NCI-H187 (cell line): ENCODE measurements around the gene RENBP.
"Not testable (repeated sequence)": the region's sequence is repeated elsewhere in the genome, so short reads cannot be mapped to it uniquely, and the experiment has no call there.

Source experiments
- DNase-seq, 2 experiments: peaks; one replicate each; lab custom pipeline; 2025; lab: John Stamatoyannopoulos, UW

Gene RENBP

DNA sequence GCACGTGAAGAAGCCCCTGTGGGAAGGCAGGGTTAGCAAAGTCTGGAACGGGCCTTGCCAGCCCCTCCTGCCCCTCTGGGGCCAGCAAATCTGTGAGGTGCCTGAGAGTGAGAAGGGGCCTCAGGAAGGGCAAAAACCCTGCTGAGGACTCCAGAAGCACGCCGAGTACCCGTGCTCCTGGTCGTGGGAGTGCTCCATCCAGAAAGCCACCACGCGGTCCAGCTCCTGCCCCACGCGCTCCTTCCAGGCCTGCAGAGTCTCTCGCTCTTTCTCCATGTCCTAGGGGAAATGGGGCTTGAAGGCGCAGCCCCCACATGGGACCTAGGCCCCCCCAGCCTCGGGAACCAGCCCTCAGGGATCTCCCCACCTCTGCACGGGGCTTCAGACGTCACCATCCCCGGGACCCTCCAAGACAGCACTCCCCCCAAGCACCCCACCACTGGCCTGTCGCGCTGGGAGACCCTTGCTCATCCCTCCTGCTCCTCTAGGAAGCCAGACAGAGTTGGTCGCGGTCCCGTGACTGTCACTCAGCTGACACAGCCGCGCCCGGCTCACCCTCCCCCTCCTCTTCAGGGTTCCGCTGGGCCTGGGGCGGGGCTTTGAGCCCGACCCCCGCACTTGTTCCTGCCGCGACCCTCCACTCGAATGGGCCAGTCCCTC is at the start of gene RENBP:
Gene RENBP (minus strand): TSS at position 504 of the 660 bp plus-strand sequence. CDS start 33 bp downstream, at position 471.
- DNase-seq, result peak in 1 of 2 experiments; percentile 20

DNA sequence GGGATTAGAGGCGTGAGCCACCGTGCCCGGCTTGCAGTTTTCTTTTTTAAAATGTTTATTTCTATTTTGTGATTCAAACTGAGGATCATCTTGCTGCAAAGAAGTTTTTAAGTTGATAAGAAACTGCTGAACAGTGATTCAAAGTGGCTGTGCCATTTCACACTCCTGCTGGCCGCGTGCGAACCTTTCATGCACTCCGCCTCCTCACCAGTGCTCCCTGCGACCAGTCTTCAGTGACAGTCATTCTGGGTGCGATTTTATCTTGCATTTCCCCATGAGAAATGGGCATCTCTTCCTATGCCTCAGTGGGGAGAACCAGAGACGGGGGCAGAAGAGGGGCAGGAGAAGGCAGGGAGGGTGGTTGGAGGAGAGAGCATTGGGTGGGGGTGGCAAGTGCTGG is 49.5 kb upstream of the RENBP start:
- DNase-seq, result no peak

GRCh38 chrX:153993079-153993478 is 48.6 kb upstream of the RENBP start:
- no peak for DNase-seq

GRCh38 chrX:153992180-153992579 is 47.7 kb upstream of the RENBP start:
- DNase-seq, result no peak

DNA sequence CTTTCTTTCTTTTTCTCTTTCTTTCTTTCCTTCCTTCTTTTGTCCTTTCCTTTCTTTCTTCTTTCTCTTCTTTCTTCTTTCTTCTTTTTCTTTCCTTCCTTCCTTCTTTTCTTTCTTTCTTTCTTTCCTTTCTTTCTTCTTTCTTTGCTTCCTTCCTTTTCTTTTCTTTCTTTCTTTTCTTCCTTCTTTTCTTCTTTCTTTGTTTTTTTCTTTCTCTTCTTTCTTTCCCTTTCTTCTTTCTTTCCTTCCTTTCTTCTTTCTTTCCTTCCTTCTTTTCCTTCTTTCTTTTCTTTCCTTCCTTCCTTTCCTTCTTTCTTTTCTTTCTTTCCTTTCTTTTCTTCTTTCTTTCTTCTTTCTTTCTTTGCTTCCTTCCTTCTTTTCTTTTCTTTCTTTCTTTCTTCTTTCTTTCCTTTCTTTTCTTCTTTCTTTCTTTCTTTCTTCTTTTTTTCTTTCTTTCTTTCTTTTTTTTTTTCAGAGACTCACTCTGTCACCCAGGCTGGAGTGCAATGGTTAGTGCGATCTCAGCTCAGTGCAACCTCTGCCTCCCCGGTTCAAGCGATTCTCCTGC is 46.7 kb upstream of the RENBP start:
- no peak for DNase-seq

- no peak for DNase-seq
Measured at GRCh38 chrX:153989973-153990655, 45.7 kb upstream of the RENBP start.

DNA sequence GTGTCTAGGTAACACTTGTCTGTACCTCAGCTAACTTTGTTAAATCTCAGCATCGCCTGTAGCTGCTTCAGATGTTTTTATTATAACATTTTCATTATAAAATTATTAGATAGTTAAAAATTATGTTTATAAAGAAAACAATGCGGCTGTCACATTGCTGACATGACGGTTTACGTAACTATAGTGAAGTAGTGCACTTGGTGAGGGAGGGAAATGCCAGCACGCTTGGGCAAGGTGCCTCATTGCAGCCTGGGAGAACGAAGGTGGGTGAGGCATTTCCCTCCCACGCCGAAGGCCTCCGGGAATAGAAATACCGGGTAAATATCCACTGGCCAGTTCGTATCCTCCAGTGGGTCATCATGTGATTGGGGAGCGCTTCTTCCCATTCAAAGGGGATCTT is 44.0 kb upstream of the RENBP start:
- DNase-seq, result no peak

DNA sequence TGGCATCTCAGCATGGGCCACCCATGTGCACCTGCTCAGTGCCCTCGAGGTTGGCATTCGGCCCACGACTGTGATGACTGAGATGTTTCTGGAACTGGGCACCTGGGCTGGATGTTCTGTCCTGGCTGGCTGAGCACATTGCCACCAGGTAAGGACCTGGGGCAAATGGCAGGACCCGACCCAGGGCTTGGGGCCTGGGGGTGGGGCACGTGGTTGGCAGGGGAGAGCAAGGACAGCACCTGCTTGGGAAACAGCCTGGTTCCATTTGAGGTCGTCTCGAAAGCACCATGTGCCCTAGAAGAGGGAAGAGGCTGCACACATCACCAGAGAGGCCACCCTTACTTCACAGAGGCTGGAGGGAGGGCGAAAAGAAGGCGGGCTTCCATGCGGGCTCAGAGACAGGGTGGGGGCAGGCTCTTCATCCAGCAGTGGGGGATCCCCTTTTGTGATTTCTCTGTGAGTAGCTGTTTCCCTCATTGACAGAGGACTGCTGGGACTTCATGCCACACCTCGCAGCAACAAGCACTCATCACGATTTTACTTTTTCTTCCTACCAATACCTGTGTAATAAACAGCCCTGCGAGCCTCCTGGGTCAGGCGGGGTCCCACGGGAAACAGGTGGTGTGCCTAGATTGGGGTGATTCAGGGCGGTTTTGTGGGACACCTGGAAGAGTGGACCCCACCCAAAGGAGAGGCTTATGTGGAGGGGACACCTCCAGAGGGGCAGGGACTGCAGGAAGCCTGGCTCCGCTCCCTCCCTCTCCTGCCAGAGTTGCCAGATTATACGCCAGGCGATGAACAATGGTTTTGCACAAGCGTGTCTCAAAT is 40.1 kb upstream of the RENBP start:
- DNase-seq, result no peak

GRCh38 chrX:153983321-153983801 is 38.9 kb upstream of the RENBP start:
- DNase-seq, result no peak

GRCh38 chrX:153981771-153982533 is 37.5 kb upstream of the RENBP start:
- no peak for DNase-seq

DNA sequence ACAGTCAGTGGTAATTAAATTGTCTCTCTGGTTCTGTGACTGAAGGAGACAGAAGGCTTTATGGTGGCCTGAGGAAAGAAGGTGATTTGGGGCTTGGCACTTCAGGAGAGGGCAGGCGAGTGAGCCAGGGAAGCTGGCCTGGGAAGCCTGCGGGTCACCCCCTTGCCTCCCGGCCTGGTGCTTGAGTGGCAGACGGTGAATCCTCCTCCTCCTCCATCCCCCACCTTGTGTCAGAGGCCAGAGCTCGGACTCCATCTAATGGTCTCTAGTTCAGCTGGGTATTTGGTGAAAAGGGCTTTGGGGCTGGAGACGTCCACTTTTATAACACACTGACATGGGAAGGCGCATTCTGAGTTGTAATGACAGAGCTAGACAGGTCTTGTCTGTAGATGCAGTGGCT is 36.8 kb upstream of the RENBP start:
- DNase-seq, result no peak

DNA sequence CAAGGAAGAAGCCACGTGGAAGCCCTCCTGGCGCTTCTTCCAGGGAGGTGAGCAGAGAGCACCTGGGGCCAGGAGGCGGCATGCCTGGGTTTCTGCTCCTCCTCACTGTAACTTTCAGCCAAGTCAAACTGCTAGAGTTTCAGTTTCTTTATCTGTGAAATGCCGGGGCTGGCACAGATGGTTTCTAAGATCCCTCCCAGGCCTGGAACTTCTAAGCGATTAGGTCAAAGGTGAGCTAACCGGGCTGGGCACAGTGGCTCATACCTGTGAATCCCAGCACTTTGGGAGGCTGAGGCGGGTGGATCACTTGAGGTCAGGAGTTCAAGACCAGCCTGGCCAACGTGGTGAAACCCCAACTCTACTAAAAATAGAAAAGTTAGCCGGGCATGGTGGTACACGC is 36.0 kb upstream of the RENBP start:
- not testable (repeated sequence) for DNase-seq

DNA sequence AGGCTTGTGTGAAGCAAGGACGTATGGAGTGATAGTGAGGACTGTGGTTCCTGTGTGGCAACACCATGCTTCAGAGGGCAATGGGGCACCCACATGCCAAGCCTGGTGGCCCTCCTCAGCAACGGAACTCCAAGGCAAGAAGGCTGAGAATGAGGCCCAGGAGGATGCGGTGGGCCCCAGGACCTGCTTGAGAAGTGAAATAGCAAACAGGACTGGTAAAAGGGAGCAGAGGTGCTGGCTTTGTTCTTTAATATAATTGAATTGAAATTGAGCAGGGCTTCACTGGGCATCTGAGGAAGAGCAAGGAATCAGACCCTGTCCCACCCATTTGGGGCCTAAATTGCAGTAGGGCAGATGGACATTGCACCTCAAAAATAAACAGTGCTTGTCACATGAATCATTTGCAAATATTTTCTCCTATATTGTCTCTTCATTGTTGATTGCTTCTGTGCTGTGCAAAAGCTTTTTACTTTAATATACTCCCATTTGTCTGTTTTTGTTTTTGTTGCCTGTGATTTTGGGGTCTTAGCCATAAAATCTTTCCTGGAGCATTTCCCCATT is 30.4 kb upstream of the RENBP start:
- no peak for DNase-seq

DNA sequence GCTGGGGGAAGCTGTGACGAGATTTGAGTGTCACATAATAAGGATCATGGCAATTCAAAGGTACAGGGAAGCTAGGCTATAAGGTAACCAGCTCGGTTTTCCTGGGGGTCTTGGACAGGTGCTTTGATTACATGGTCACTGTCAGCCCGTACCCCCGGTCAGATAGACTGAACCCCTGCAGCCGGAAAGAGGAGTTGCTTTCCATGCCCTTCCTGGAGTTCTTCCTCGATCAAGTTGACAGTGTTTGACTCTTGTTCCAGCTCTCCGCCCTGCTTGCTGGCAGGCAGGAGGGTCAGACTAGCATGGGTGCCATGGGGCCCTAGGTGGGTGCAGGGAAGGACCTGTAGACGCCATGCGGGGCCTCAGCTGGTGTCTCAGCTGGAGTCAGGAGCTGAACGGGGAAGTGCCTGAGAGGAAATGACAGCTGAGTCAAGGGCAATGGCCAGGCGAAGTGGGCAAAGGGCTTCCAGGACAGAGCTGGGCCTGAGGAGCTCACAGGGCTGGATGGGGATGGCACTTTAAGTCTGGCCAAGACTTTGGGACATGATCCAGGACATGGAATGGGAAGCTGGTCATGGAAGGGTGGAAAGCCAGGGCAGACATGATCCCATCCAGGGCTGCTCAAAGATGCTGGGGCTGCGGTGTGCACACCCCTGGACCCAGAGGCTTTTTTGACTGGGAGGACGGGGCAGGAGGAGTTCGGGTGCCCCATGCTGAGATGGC is 29.7 kb upstream of the RENBP start:
- no peak for DNase-seq

DNA sequence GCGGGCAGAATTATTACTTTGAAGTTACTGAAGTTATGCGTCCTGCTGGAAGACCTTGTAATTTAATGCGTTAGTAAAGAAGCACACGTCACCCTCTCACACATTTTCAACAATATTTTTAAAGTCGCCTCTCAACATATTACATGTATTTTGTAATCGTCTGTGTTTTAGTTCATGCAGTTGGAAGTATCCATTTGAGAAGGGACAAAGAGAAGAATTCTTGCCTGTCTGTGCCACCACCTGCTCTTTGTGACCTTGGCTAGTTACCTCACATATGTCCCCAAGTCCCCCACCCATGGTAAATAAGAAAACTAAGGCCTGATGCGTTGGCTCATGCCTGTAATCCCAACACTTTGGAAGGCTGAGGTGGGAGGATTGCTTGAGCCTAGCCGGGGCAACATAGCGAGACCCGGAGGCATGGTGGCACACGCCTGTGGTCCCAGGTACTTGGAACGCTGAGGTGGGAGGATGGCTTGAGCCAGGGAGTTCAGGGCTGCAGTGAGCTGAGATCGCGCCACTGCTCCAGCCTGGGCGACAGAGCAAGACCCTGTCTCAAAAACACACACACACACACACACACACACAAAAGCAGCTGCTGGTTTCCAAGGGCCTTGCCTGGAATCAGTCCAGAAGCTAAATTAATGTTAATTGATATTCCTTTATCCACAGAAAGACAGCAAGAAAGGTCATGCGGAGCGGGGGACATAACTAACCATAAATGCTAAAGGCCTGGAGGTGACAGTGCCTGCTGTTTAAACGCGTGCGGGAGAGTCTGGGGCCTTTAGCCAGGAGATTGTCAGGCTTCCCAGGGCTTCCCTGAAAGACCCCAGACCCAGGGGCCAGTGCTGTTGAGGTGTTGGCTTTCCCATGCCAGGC is 28.9 kb upstream of the RENBP start:
- DNase-seq, result no peak

DNA sequence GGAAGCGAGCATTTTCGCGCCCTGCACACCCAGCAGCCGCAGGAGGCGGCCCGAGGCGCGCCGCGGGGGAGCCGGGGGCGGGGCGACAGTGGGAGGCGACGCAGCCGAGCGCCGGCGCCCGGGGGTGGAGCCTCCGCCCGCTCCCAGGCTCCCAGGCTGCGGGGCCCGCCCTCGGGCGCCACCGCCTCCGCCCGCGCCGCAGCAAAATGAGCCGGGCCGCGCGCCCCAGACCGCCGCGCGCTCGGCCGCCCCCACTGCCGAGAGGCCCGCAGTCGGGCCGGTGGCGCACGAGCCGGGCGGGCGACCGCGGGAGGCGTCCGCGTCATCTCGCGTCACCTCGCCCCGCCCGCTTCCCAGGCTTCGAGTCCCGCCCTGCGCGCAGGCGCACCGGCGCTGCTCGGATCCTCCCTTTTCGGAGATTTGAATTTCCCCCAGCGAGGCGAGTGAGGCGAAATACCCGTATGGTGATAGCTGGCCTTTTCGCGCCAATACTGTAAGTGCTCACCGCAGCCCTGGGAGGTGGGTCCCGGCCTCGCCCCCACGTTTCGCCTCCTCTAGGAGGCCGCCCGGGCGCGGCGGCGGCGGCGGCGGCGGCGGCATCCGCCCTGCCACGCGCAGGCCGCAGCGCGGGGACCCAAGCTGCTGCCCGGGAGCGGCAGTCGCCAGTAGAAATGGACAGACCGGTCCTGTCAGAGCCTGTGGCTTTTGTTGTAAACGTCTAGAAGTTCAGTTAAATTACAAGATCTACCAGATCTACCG is 28.1 kb upstream of the RENBP start, which contains the start of gene TMEM187:
Gene TMEM187 (plus strand): TSS at position 387 of the 759 bp plus-strand sequence. CDS start 9,309 bp downstream, outside the sequence.
- peak; percentile 91 to 96 for DNase-seq

- peak; percentile 96 to 99 for DNase-seq
Measured at GRCh38 chrX:153971450-153972367, 27.3 kb upstream of the RENBP start, which contains the start of gene HCFC1. Gene HCFC1 (minus strand): TSS chrX:153971818. CDS start chrX:153970840, 978 bp downstream.

DNA sequence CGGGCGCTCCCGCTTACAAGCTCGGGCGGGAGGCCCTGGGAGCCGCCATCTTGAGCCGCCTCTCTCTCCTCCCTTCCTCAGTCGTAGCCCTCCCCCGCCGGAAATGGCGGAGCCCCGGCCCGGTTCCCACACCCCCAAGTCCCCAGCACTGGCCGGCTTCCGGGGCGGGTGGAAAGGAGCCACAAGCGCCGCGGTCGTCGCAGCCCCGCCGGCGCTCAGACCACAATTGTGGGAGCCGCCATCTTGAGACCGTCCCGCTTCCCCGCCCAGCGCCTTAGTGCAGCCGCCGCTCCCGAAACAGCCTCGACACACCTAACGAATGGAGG is 26.6 kb upstream of the RENBP start:
- peak; percentile 90 to 91 for DNase-seq
